CD14-positive monocyte (primary cell): ENCODE measurements around the gene MYH3. TPM values are rescaled to one million over a fixed set of nuclear protein-coding genes. Genes with fewer than 3 reads are reported as not detected.

Source experiments
- DNase-seq, 3 donors: peaks; one replicate each; pipeline ENCODE4 v3.0.0-alpha.2; 2011 to 2022
- H2AFZ ChIP-seq: 2 replicates; pipeline ENCODE4 v1.6.0; 2012; ENCODE audit warnings: mild to moderate bottlenecking, low read depth, low read length, inconsistent platforms; ENCODE audit not compliant: insufficient read depth, poor library complexity, severe bottlenecking
- H3K27ac ChIP-seq, 2 donors: 1 replicate in 1 of 2; 2 replicates in 1 of 2; pipeline ENCODE4 v1.5.1; 2012 to 2013; ENCODE audit warnings: low read length in 2 of 2, control low read depth in 1 of 2, inconsistent platforms in 1 of 2, low read depth in 1 of 2, mild to moderate bottlenecking in 1 of 2
- H3K27me3 ChIP-seq, 2 donors: one replicate each; pipeline versions ENCODE4 v1.6.0 to v1.6.1; 2011 to 2013; ENCODE audit warnings: low read length in 2 of 2; ENCODE audit not compliant: control insufficient read depth in 2 of 2, insufficient read depth in 2 of 2
- H3K36me3 ChIP-seq, 2 donors: replicated peaks in 1 of 2; 1 replicate in 1 of 2; 2 replicates in 1 of 2; pipeline versions ENCODE4 v1.5.1 to v1.6.1; 2012 to 2013; ENCODE audit warnings: low read length in 2 of 2, control low read depth in 1 of 2, inconsistent platforms in 1 of 2, mild to moderate bottlenecking in 1 of 2; ENCODE audit not compliant: insufficient read depth in 2 of 2, control insufficient read depth in 1 of 2
- H3K4me1 ChIP-seq, 2 donors: 1 replicate in 1 of 2; 2 replicates in 1 of 2; pipeline versions ENCODE4 v1.5.1 to v1.6.1; 2012 to 2013; ENCODE audit warnings: low read length in 2 of 2, control low read depth in 1 of 2, inconsistent platforms in 1 of 2, mild to moderate bottlenecking in 1 of 2, moderate library complexity in 1 of 2; ENCODE audit not compliant: insufficient read depth in 2 of 2, control insufficient read depth in 1 of 2
- H3K4me2 ChIP-seq: replicated peaks from 2 replicates; pipeline ENCODE3; 2012; ENCODE audit warnings: low read length, moderate library complexity, mild to moderate bottlenecking; ENCODE audit not compliant: poor library complexity, severe bottlenecking; ENCODE audit errors: extremely low read depth
- H3K4me3 ChIP-seq, 3 experiments: fragments of 200-600 bp in 1 of 3; sonication (generic) in 1 of 3; replicated peaks in 1 of 3; 1 replicate in 2 of 3; 2 replicates in 1 of 3; pipeline ENCODE4 v1.5.1; 2011 to 2013; ENCODE audit warnings: low read length in 3 of 3, mild to moderate bottlenecking in 3 of 3, control low read depth in 2 of 3, low read depth in 2 of 3, inconsistent platforms in 1 of 3, moderate library complexity in 1 of 3
- H3K79me2 ChIP-seq: 2 replicates; pipeline ENCODE4 v1.6.0; 2012; ENCODE audit warnings: mild to moderate bottlenecking, control low read depth, inconsistent platforms, low read length, moderate library complexity; ENCODE audit not compliant: insufficient read depth
- H3K9ac ChIP-seq: 2 replicates; pipeline ENCODE4 v1.6.0; 2017; ENCODE audit warnings: low read length, mild to moderate bottlenecking; ENCODE audit not compliant: insufficient read depth, poor library complexity, severe bottlenecking
- H3K9me3 ChIP-seq, 2 donors: replicated peaks in 1 of 2; 1 replicate in 1 of 2; 2 replicates in 1 of 2; pipeline versions ENCODE4 v1.5.1 to v1.6.1; 2012 to 2013; ENCODE audit warnings: low read length in 2 of 2, control low read depth in 1 of 2; ENCODE audit not compliant: control insufficient read depth in 1 of 2, insufficient read depth in 1 of 2
- H4K20me1 ChIP-seq: 2 replicates; pipeline ENCODE4 v1.6.0; 2012; ENCODE audit warnings: mild to moderate bottlenecking, low read length, control low read depth, moderate library complexity; ENCODE audit not compliant: insufficient read depth
- H3K27ac Mint-ChIP-seq, 7 donors: one replicate each; pipeline ENCODE4 v1.8.0; 2020; ENCODE audit warnings: mild to moderate bottlenecking in 7 of 7, mixed read lengths in 7 of 7, moderate library complexity in 6 of 7, inconsistent platforms in 2 of 7
- H3K27me3 Mint-ChIP-seq, 3 donors: one replicate each; pipeline ENCODE4 v1.8.0; 2021 to 2022; ENCODE audit warnings: low read depth in 3 of 3, mild to moderate bottlenecking in 3 of 3, mixed read lengths in 3 of 3, moderate library complexity in 3 of 3, inconsistent platforms in 1 of 3
- H3K36me3 Mint-ChIP-seq, 2 donors: one replicate each; pipeline ENCODE4 v1.8.0; 2020; ENCODE audit warnings: mixed read lengths in 2 of 2, inconsistent platforms in 1 of 2, mild to moderate bottlenecking in 1 of 2
- H3K4me1 Mint-ChIP-seq: one replicate; pipeline ENCODE4 v1.8.0; 2020; ENCODE audit warnings: mild to moderate bottlenecking, mixed read lengths
- H3K4me3 Mint-ChIP-seq, 2 donors: one replicate each; pipeline ENCODE4 v1.8.0; 2020; ENCODE audit warnings: mild to moderate bottlenecking in 2 of 2, mixed read lengths in 2 of 2, moderate library complexity in 1 of 2
- H3K9me3 Mint-ChIP-seq, 7 donors: one replicate each; pipeline ENCODE4 v1.8.0; 2020 to 2022; ENCODE audit warnings: mixed read lengths in 7 of 7, mild to moderate bottlenecking in 6 of 7, moderate library complexity in 6 of 7, inconsistent platforms in 2 of 7
- CTCF ChIP-seq: fragments of 200-600 bp; IDR thresholded peaks from one replicate; pipeline ENCODE4 v1.8.0; 2022; ENCODE audit warnings: antibody characterized with exemption, mild to moderate bottlenecking
- WGBS: methylation state at CpG from one replicate; pipeline ENCODE4 v1.1.5; 2013; ENCODE audit warnings: missing lambda C conversion rate; ENCODE audit not compliant: insufficient coverage; 5-methylcytosine and 5-hydroxymethylcytosine counted together
- intact Hi-C, 2 donors: fragments of 100-400 bp; cut with micrococcal nuclease; formaldehyde crosslinking; loops; one replicate each; pipeline versions ENCODE4 v1.15.0 to v1.15.1; 2023
- polyA plus RNA-seq, 3 donors: library from polyadenylated mRNA; depleted of rRNA in 1 of 3; unstranded in 2 of 3; stranded (reverse) in 1 of 3; fragments of 300-500 nt in 2 of 3; fragments of >200 nt in 1 of 3; fragmentation: Illumina TruSeq in 2 of 3; gene quantifications; 1 replicate in 2 of 3; 2 replicates in 1 of 3; pipeline ENCODE4 v1.2.3, GENCODE V29; 2012 to 2021

Gene MYH3
- polyA plus RNA-seq, 3 donors, result 0.13 to 5.7 TPM; not detected in 1

GRCh38 chr17:10681866-10682446 is 24.8 kb upstream of the MYH3 start:
- no peaks in the 10 kb centered on the region for H3K4me1 Mint-ChIP-seq
- no peaks in the 10 kb centered on the region for H4K20me1 ChIP-seq
- H3K27ac ChIP-seq, result no peak overlapping the region
- H3K36me3 ChIP-seq, result peaks cover 74 to 98% of the 10 kb centered on the region in 2 donors
- H3K27me3 ChIP-seq, result no peaks in the 10 kb centered on the region
- WGBS, result no CpG with 5 or more reads among the region's 7 CpGs
- no peak for DNase-seq
- no peaks in the 10 kb centered on the region for H3K27me3 Mint-ChIP-seq
- H3K4me1 ChIP-seq, result no peaks in the 10 kb centered on the region
- TF ChIP-seq CTCF, result no peak
- no peaks in the 10 kb centered on the region for H3K9me3 ChIP-seq
- peaks cover 75 to 91% of the 10 kb centered on the region in 2 donors for H3K36me3 Mint-ChIP-seq
- H3K9me3 Mint-ChIP-seq, result no peaks in the 10 kb centered on the region
- intact Hi-C loops, result no loop called here
- no peak overlapping the region for H3K4me3 Mint-ChIP-seq
- no peak overlapping the region for H3K4me2 ChIP-seq
- H3K9ac ChIP-seq, result no peak overlapping the region
- no peaks in the 10 kb centered on the region for H3K79me2 ChIP-seq
- no peak overlapping the region for H2AFZ ChIP-seq
- H3K27ac Mint-ChIP-seq, result no peak overlapping the region
- H3K4me3 ChIP-seq, result no peak overlapping the region

- H2AFZ ChIP-seq, result no peak overlapping the region
- Mint-ChIP-seq H3K27ac (peak overlapping the region in 1 of 7 donors; percentile 47), H3K9me3 (no peaks in the 10 kb centered on the region), H3K27me3 (peaks cover 0 to 2% (median 0%) of the 10 kb centered on the region in 3 donors), H3K4me1 (no peaks in the 10 kb centered on the region), H3K36me3 (peaks cover 46 to 59% of the 10 kb centered on the region in 2 donors), H3K4me3 (no peak overlapping the region)
- H3K79me2 ChIP-seq, result no peaks in the 10 kb centered on the region
- WGBS, result 89% methylated on average over 4 of the region's 4 CpGs
- H3K9me3 ChIP-seq, result no peaks in the 10 kb centered on the region
- intact Hi-C loops, result no loop called here
- no peaks in the 10 kb centered on the region for H4K20me1 ChIP-seq
- no peak overlapping the region for H3K4me3 ChIP-seq
- no peak overlapping the region for H3K9ac ChIP-seq
- H3K4me1 ChIP-seq, result no peaks in the 10 kb centered on the region
- TF ChIP-seq CTCF, result no peak
- H3K27me3 ChIP-seq, result no peaks in the 10 kb centered on the region
- H3K4me2 ChIP-seq, result no peak overlapping the region
- DNase-seq, result no peak
- peaks cover 32 to 64% of the 10 kb centered on the region in 2 donors for H3K36me3 ChIP-seq
- no peak overlapping the region for H3K27ac ChIP-seq
Measured at GRCh38 chr17:10674704-10675103, 17.6 kb upstream of the MYH3 start.
